SK-N-SH (cell line): ENCODE results near the gene RP9. TPM values are rescaled to one million over a fixed set of nuclear protein-coding genes. Genes with fewer than 3 reads are reported as not detected.
"Not testable (repeated sequence)": the region's sequence is repeated elsewhere in the genome, so short reads cannot be mapped to it uniquely, and the experiment has no call there.

Source experiments
- CTCF ChIA-PET: fragments of 300-600, 350-600 bp; formaldehyde crosslinking; extraction: SDS; loops from one replicate; lab custom pipeline; 2021; lab: Yijun Ruan, JAX
- POLR2A ChIA-PET: fragments of 350-600 bp; sonication (Branson Sonifier 250); formaldehyde crosslinking; extraction: SDS; loops from one replicate; lab custom pipeline; 2020; ENCODE audit warnings: antibody characterized with exemption, inconsistent platforms; lab: Yijun Ruan, JAX
- DNase-seq: peaks from one replicate; pipeline ENCODE4 v3.0.0; 2012
- H2AFZ ChIP-seq: fragments of 200-600 bp; sonication (generic); 2 replicates; pipeline ENCODE4 v1.8.1; 2016; ENCODE audit warnings: antibody characterized with exemption, mild to moderate bottlenecking, low read depth
- H3F3A ChIP-seq: fragments of 200-600 bp; sonication (generic); replicated peaks from 2 replicates; pipeline ENCODE3; 2016; ENCODE audit warnings: antibody characterized with exemption, mild to moderate bottlenecking; ENCODE audit not compliant: insufficient read depth
- H3K27ac ChIP-seq, 2 experiments: fragments of 200-500 bp in 1 of 2; fragments of 200-600 bp in 1 of 2; sonication (Bioruptor generic) in 1 of 2; sonication (generic), shearing (Covaris generic) in 1 of 2; 2 replicates each; pipeline versions ENCODE4 v1.5.1 to v1.6.1; 2014 to 2016; ENCODE audit warnings: low read depth in 2 of 2, inconsistent platforms in 1 of 2, low read length in 1 of 2, mild to moderate bottlenecking in 1 of 2, mixed read lengths in 1 of 2
- H3K27me3 ChIP-seq: fragments of 200-600 bp; sonication (generic), shearing (Covaris generic); 2 replicates; pipeline ENCODE4 v1.6.1; 2016; ENCODE audit warnings: mixed run types; ENCODE audit not compliant: insufficient read depth
- H3K36me3 ChIP-seq, 2 experiments: fragments of 200-500 bp in 1 of 2; fragments of 200-600 bp in 1 of 2; sonication (Bioruptor generic) in 1 of 2; sonication (generic) in 1 of 2; replicated peaks in 1 of 2; 2 replicates each; pipeline versions ENCODE3 to v1.5.1; 2014 to 2016; ENCODE audit warnings: low read length in 1 of 2, mild to moderate bottlenecking in 1 of 2; ENCODE audit not compliant: insufficient read depth in 2 of 2, control insufficient read depth in 1 of 2
- H3K4me1 ChIP-seq, 2 experiments: fragments of 200-500 bp in 1 of 2; fragments of 200-600 bp in 1 of 2; sonication (Bioruptor generic) in 1 of 2; sonication (generic), shearing (Covaris generic) in 1 of 2; 2 replicates each; pipeline versions ENCODE4 v1.5.1 to v1.6.1; 2014 to 2016; ENCODE audit warnings: low read depth in 1 of 2, low read length in 1 of 2, mixed run types in 1 of 2; ENCODE audit not compliant: insufficient read depth in 2 of 2, control insufficient read depth in 1 of 2
- H3K4me2 ChIP-seq: fragments of 200-600 bp; sonication (generic), shearing (Covaris generic); 2 replicates; pipeline ENCODE4 v1.6.1; 2017; ENCODE audit warnings: mixed run types
- H3K4me3 ChIP-seq, 2 experiments: fragments of 200-500 bp in 1 of 2; fragments of 200-600 bp in 1 of 2; sonication (Bioruptor generic) in 1 of 2; sonication (generic), shearing (Covaris generic) in 1 of 2; 2 replicates each; pipeline versions ENCODE4 v1.5.1 to v1.8.1; 2014 to 2016; ENCODE audit warnings: low read depth in 2 of 2, inconsistent platforms in 1 of 2, low read length in 1 of 2, mild to moderate bottlenecking in 1 of 2, mixed read lengths in 1 of 2, moderate library complexity in 1 of 2
- H3K79me2 ChIP-seq: fragments of 200-600 bp; sonication (generic); 2 replicates; pipeline ENCODE4 v1.8.1; 2017; ENCODE audit warnings: mild to moderate bottlenecking; ENCODE audit not compliant: insufficient read depth
- H3K9ac ChIP-seq: fragments of 200-600 bp; sonication (generic); 2 replicates; pipeline ENCODE4 v1.6.1; 2017; ENCODE audit warnings: mixed run types
- H3K9me2 ChIP-seq: fragments of 200-600 bp; sonication (generic); 2 replicates; pipeline ENCODE4 v1.6.1; 2017; ENCODE audit warnings: mixed run types
- H3K9me3 ChIP-seq: fragments of 200-600 bp; sonication (generic); 2 replicates; pipeline ENCODE4 v1.6.1; 2017; ENCODE audit warnings: mixed run types, mild to moderate bottlenecking, moderate library complexity
- H4K20me1 ChIP-seq: fragments of 200-600 bp; sonication (generic); 2 replicates; pipeline ENCODE4 v1.6.1; 2017; ENCODE audit warnings: mild to moderate bottlenecking, mixed run types; ENCODE audit not compliant: insufficient read depth
- FOSL2 ChIP-seq: IDR thresholded peaks from 2 replicates; pipeline ENCODE4 v1.4.0; 2012; ENCODE audit warnings: low read depth, mild to moderate bottlenecking, moderate library complexity, borderline replicate concordance
- GABPA ChIP-seq: IDR thresholded peaks from 2 replicates; pipeline ENCODE4 v1.4.0; 2012; ENCODE audit warnings: low read depth, mild to moderate bottlenecking
- MXI1 ChIP-seq: IDR thresholded peaks from 2 replicates; pipeline ENCODE4 v1.6.1; 2012; ENCODE audit warnings: mild to moderate bottlenecking, low read depth, low read length, improper control_type of control experiment
- NFIC ChIP-seq: IDR thresholded peaks from 2 replicates; pipeline ENCODE4 v1.4.0; 2012; ENCODE audit warnings: borderline replicate concordance
- POLR2AphosphoS5 ChIP-seq: IDR thresholded peaks from 2 replicates; pipeline ENCODE4 v1.6.1; 2012; ENCODE audit warnings: low read depth, low read length
- RFX5 ChIP-seq: IDR thresholded peaks from 2 replicates; pipeline ENCODE4 v1.6.1; 2012; ENCODE audit warnings: mild to moderate bottlenecking, improper control_type of control experiment, low read length
- YY1 ChIP-seq: IDR thresholded peaks from 2 replicates; pipeline ENCODE4 v1.4.0; 2012; ENCODE audit warnings: low read depth, mild to moderate bottlenecking
- WGBS: methylation state at CpG from one replicate; pipeline ENCODE4 v1.1.6; 2017; ENCODE audit warnings: low lambda C conversion rate; 5-methylcytosine and 5-hydroxymethylcytosine counted together
- polyA plus RNA-seq, 3 experiments: library from polyadenylated mRNA; depleted of rRNA; stranded (reverse); fragments of >200 nt; gene quantifications; 2 replicates each; pipeline ENCODE4 v1.2.3, GENCODE V29; 2012
- TF ChIP-seq, protein P1 (sequence below): IDR thresholded peaks from 2 replicates; pipeline ENCODE4 v1.4.0; 2012; ENCODE audit warnings: low read depth, borderline replicate concordance
- TF ChIP-seq, protein P2 (sequence below): fragments of 200-600 bp; sonication (generic); IDR thresholded peaks from 2 replicates; pipeline ENCODE4 v1.6.1; 2017; ENCODE audit warnings: antibody characterized with exemption, mild to moderate bottlenecking, moderate library complexity

Gene RP9
- polyA plus RNA-seq, 1 of the 3 experiments (the other 2 are of a cell fraction): 31.6 TPM

DNA sequence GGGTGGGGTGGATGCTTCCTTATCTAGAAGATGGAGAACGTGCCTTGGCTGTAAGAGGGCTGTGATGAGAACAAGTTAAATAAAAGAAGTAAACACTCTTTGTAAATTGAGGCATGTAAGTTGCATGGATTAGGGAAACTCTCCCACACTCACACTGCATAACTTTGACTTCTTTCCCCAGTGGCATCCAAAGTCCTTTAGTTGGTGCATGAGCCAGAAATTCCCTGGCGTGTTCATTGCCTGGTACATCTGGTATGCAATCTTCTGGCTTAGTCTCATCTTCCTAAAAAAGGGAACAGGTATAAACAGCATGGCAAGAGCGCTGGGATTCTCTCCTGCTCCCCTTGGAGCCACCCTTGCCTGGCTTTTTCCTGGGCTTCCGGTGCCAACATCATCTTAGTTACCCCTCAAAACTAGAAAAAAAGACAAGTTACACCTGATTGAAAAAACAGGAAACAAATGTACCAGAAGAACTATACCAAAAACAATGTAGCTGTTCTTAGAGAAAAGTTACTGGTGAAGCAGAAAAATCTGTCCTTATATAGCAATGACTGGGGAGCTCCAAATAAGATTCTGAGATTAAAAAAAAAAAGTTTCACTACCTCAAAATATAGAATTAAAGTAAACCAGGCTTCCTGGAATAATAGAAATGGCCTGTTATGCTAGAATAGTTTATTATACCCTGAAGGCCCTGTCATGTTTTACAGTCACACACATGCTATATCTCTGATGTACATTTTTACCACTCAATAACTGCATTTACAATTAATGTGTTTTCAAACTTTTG, 9.9 kb downstream of the RP9 start:
- Histone ChIP-seq H3K4me2 (no peak overlapping the region), H4K20me1 (peaks cover 12% of the 10 kb centered on the region; the same call in 1 of the 2 replicates), H2AFZ (no peak overlapping the region), H3K9me3 (no peaks in the 10 kb centered on the region), H3K9ac (no peak overlapping the region), H3K36me3 (peaks cover 66 to 77% of the 10 kb centered on the region in 2 experiments), H3K4me1 (peaks cover 0 to 3% of the 10 kb centered on the region in 2 experiments; a peak in 1 of 4 replicates), H3K79me2 (peaks cover 39% of the 10 kb centered on the region), H3K9me2 (no peaks in the 10 kb centered on the region), H3K4me3 (no peak overlapping the region), H3K27ac (no peak overlapping the region)
- no peak for DNase-seq
- POLR2A ChIA-PET: no interaction called here
- 77% methylated on average over 4 of the region's 4 CpGs for WGBS
- TF ChIP-seq POLR2AphosphoS5 (no peak), RFX5 (no peak), NFIC (no peak), GABPA (no peak), MXI1 (no peak), YY1 (no peak), FOSL2 (no peak)
- TF ChIP-seq, protein P1, sequence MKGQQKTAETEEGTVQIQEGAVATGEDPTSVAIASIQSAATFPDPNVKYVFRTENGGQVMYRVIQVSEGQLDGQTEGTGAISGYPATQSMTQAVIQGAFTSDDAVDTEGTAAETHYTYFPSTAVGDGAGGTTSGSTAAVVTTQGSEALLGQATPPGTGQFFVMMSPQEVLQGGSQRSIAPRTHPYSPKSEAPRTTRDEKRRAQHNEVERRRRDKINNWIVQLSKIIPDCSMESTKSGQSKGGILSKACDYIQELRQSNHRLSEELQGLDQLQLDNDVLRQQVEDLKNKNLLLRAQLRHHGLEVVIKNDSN: no peak
- TF ChIP-seq, protein P2, sequence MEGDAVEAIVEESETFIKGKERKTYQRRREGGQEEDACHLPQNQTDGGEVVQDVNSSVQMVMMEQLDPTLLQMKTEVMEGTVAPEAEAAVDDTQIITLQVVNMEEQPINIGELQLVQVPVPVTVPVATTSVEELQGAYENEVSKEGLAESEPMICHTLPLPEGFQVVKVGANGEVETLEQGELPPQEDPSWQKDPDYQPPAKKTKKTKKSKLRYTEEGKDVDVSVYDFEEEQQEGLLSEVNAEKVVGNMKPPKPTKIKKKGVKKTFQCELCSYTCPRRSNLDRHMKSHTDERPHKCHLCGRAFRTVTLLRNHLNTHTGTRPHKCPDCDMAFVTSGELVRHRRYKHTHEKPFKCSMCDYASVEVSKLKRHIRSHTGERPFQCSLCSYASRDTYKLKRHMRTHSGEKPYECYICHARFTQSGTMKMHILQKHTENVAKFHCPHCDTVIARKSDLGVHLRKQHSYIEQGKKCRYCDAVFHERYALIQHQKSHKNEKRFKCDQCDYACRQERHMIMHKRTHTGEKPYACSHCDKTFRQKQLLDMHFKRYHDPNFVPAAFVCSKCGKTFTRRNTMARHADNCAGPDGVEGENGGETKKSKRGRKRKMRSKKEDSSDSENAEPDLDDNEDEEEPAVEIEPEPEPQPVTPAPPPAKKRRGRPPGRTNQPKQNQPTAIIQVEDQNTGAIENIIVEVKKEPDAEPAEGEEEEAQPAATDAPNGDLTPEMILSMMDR: no peak
- TF ChIP-seq, all 33 proteins: peak for 0
- no peaks in the 10 kb centered on the region for H3K27me3 ChIP-seq
- CTCF ChIA-PET: interaction anchor here (2.4 to 2.6 kb wide), 2 partner anchors 9 kb away, joined by 19 to 21 read pairs; partner anchors contain the start of gene RP9
- H3F3A ChIP-seq: peaks cover under 1% of the 10 kb centered on the region

DNA sequence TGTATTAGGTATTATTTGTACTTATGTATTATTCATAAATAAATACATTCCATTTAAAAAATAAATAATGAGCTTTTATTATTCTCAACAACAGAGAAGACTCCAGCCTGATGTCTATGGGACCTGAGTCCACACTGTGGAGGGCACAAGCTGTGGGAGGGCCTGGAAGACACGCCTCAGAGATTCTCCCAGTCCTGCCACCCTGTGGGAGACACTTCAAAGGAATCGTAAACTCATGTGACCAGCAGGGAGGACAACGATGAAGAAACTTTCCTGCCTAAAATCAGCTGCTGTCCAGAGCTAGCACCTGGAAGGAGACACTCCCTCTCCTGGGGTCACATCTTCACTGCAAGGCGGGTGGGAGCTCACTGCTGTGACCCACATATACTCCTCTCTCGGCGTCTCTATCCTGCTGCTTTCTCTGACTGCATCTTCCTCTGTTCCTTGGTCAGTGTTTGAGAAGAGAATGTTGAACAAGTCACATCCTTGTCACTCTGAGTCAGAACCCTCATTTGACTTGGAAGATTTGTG, 14.4 kb downstream of the RP9 start:
- H3F3A ChIP-seq, H3K27me3 ChIP-seq, H3K9me3 ChIP-seq, H2AFZ ChIP-seq, H3K27ac ChIP-seq, H3K79me2 ChIP-seq, H3K9me2 ChIP-seq, H4K20me1 ChIP-seq, H3K4me2 ChIP-seq, H3K9ac ChIP-seq, H3K4me3 ChIP-seq, H3K4me1 ChIP-seq, POLR2A ChIA-PET, DNase-seq: not testable (repeated sequence)
- CTCF ChIA-PET: interaction anchor here (1.0 to 1.3 kb wide), 2 partner anchors 12 to 14 kb away, joined by 3 to 4 read pairs; partner anchors contain the start of gene RP9
- WGBS: 89% methylated on average over 4 of the region's 6 CpGs
- peaks cover 50 to 53% of the 10 kb centered on the region in 2 experiments for H3K36me3 ChIP-seq
